Embryonic facial prominence (tissue), 1 donor: ENCODE data around the gene SOX3.

ENCODE experiments used
- DNase-seq: peaks from one replicate; pipeline ENCODE4 v3.0.0-alpha.2; 2016; ENCODE audit errors: extremely low spot score

The SOX3 gene

GRCh38 chrX:140495739-140496138 is 9.1 kb downstream of the SOX3 start:
- DNase-seq = no peak

DNA sequence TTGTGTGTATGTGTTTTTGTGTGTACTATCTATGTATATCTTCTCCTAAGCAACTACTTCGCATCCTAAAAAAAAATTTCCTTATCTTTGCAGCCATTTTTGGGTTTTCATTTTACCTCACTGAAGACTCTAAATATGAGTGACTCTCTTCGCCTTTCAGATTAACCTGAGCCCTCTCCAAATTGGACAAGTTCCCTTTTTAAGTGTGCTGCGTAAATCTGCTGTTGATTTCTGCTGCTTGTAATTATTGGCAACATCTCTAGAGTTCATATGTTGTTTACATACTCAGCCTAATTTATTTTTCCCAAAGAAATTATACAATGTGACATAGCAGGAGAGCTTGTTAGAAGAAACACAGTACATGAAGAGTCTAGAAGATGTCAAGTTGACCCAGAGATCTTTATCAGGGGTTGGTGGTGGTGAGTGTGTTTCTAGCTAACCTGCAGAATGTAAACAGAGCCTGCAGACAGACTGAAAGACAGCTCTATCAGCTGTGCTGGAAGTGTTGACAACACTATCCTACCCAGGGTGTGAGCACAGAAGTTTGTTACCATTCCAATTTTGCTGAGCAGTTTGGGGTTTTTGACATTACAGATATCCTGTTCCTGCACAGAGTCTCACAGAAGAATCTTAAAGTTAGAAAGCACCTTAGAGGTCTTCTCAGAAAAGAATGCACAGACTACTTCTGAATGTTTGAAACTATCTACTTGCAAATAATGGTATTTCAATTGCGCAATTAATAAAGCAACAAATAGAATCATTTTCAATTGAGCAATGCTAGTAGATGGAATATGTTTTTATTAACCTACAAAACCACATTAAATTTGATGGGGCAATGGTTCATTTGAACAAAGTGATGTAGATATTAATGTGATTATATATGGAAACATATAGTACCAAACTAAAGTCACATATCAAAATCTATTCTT is 12.5 kb downstream of the SOX3 start:
- DNase-seq = no peak

DNA sequence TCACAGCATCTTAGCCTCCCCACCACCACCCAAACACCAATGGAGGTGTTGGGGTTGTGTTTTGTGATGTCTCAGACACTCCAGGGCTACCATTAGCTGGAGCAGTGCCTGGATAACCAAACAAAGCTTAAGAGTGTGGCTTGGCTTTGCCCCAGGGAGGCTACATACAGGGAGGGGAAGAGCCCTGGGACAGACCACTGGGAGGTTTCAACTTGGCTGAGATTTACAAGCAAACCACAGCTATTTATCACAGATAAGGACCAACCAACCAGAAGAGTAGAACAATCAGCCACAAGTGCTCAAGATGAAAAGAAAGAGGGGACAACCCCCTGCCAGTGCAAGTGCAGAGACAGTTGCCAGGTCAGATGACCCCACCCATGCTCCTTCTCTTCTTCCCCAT is 24.1 kb downstream of the SOX3 start:
- DNase-seq = no peak

- DNase-seq = no peak
These were observed 26.9 kb downstream of the SOX3 start for GRCh38 chrX:140477987-140478386.

DNA sequence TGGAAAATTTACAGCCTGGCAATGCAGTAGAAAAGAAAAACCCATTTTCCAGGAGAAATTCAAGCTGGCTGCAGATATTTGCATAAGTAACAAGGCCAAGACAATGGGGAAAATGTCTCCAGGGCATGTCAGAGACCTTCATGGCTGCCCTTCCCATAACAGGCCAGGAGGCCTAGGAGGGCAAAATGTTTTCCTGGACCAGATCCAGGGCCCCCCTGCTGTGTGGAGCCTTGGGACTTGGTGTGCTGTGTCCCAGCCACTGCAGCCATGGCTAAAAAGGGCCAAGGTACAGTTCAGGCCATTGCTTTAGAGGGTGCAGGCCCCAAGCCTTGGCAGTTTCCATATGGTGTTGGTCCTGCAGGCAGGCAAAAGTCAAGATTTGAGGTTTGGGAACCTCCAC is 29.8 kb downstream of the SOX3 start:
- no peak for DNase-seq

DNA sequence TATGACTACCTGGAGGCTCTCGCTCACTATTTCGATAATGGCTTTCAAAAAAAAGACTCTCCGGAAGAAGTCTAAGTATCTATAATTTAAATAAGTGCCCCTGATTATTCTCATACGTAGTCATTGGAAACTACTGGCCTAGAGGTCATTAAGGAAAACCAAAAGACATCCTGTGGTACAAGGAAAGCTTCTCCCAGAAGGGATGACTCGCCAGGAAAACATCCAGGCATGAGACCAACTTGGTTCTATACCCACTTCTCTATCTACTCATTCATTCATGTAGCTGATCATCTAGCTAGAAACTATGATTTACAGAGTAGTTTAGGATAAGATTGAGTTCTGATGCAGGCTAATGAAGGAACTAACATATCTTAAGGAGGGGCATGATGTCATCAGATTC is 37.7 kb downstream of the SOX3 start:
- DNase-seq = no peak
